Adrenal gland (tissue), 5 donors: ENCODE measurements around the gene RPL29.

Source experiments
- CTCF ChIP-seq, 6 experiments: fragments of 450-650 bp in 4 of 6; fragments of 200-600 bp in 2 of 6; sonication (generic) in 1 of 6; IDR thresholded peaks; 1 replicate in 5 of 6; 2 replicates in 1 of 6; pipeline versions ENCODE4 v1.5.1 to v1.8.0; 2016 to 2021; ENCODE audit warnings: antibody characterized with exemption in 6 of 6, mild to moderate bottlenecking in 2 of 6, moderate library complexity in 1 of 6
- POLR2A ChIP-seq, 2 donors: fragments of 450-650 bp; IDR thresholded peaks; one replicate each; pipeline ENCODE4 v1.6.1; 2017; ENCODE audit warnings: antibody characterized with exemption in 2 of 2, mild to moderate bottlenecking in 2 of 2, moderate library complexity in 1 of 2
- donor health status: DM: no; HTN: no; CAD: no.

GRCh38 chr3:51988286-51989146, 7.2 kb downstream of the RPL29 start:
- TF ChIP-seq CTCF (IDR thresholded peaks at IDR 0.05), result no peak
- no peak for TF ChIP-seq POLR2A (IDR thresholded peaks at IDR 0.05)
